G401.6 (cell line): ENCODE results near the gene RMDN2.
"Not testable (repeated sequence)": the region's sequence is repeated elsewhere in the genome, so short reads cannot be mapped to it uniquely, and the experiment has no call there.

Source experiments
- FAIRE-seq: peaks from 2 replicates; lab custom pipeline; 2012; peaks lifted over from hg19 to GRCh38; lab: Jason Lieb, UNC

Gene RMDN2

DNA sequence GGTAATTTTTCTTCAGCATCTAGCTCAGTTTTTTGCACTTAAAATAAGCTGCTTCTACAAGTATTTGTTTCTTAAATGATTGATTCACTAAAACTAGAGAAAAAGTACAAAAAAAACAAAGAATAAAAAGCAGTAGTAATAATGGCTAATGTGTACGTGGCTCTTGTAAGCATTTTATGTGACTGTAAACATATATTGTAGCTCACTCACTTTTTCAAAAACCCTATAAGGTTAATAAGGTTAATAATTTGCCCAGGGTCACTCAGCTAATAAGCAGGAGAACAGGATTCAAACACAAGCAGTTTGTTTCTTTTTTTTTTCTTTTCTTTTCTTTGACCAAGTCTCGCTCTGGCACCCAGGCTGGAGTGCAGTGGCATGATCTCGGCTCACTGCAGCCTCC is 67.5 kb downstream of the RMDN2 start:
- FAIRE-seq: no peak

DNA sequence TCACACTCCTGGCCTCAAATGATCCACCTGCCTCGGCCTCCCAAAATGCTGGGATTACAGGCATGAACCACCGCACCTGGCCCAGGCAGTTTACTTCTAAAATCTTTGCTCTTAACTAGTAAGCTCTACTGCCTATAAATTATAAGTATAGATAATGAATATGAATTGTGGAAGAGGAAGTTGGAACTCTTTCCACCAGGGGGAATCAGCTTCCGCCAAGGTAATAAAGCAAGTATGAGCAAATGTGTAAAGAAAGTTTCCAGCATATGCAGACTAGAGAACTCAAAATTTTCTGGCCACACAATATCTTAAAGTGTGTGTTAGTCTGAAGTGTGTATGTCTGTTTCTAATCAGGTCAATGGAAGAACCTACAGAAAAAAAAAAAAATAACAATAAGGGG is 68.1 kb downstream of the RMDN2 start:
- no peak for FAIRE-seq

DNA sequence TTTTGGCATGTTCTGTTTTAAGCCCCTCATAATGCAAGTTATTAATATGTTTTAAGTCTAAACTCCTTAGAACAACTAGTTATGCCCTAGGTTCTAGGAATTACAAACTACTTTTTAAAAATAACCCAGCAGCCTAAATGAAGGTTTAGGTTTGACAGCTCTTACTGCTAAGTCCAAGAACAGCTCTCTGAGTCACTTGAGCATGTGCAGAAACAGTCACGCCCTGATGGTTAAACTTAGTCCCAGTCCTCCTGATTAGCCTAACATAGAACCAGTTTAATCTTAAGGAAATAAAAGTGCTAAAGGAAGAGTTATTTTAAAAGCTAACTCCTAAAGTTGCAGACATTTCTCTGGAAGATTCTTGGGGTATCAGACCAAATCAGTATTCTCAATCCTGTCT is 72.5 kb downstream of the RMDN2 start:
- no peak for FAIRE-seq

DNA sequence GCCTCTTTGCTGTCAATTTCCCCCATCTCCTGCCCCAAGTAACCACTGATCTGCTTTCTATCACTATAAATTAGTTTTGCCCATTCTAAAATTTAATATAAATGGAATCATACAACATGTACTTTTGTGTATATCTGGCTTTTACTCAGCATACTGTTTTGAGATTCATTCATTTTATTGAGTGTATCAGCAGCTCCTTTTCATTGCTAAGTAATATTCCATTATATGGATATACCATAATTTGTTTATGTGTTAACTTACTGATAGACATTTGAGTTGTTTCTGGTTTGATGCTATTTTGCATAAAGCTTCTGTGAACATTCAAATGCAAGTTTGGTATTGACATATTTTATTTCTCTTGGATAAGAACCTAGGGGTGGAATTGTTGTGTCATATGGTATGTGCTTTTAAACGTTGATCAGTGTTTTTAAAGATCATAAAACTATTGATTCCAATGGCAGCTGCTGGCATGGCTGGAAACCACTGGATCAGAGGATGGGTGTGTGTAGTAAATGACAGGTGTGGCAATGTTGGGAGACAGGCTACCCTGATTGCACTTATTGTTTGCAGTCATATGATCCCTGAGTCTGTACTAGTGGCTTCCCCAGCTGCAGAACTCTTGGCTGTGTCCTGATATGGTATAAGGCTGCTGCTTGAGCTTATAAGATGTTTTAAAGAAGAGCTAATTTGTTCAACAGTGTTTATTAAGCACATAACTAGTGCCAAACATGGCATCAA is 75.6 kb downstream of the RMDN2 start:
- FAIRE-seq: no peak

DNA sequence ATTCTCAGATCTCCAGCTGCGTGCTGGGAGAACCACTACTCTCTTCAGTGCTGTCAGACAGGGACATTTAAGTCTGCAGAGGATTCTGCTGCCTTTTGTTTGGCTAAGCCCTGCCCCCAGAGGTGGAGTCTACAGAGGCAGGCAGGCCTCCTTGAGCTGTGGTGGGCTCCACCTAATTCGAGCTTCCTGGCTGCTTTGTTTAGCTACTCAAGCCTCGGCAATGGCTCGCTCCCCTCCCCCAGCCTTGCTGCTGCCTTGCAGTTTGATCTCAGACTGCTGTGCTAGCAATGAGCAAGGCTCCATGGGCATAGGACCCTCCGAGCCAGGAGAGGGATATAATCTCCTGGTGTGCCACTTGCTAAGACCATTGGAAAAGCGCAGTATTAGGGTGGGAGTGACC is 85.1 kb downstream of the RMDN2 start:
- FAIRE-seq: not testable (repeated sequence)

DNA sequence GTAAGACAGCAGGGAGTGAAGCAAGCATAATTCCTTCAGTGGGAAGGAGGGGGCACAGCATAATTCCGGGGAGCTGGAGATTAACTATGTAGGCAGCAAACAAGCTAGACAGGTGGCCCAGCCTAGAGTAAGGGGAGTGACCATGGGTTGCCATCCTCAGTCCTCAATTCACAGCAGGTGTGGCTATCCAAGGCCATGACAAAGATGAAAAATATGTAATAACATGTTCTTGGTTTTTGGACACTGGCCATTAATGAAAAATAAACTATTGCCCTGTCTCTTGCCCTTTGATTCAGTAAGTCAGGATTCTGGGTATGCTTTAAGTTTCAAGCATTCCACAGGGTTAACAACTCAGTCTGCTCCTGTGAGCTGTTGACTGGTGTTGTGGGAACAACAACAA is 85.9 kb downstream of the RMDN2 start:
- FAIRE-seq: no peak

DNA sequence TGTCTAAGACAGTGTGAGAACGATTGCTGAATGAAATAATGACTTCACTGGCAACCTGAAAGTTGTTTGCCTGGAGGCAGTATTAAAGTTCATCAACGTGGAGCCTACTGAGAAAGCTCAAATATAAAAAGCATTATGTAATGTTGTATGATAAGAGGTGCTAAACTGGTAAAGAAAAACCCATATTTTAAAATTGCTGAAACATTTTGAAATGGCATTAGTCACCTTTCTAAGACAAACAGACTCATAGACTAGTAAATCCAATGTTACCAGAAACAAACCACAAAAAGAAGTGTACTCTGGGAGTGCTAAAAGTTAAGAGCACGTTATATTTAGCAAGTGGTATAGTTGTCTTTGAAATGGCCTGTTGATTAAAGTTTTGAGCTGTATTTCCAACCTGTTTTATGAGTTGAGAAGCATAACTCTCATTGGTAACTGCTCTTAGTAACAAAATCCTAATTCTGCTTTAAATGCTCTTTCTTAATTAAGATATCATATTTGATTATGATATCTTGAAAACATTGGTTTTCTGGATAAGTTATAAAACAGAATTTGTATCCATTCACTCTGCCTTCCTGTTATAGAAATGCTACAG is 88.2 kb downstream of the RMDN2 start:
- no peak for FAIRE-seq

DNA sequence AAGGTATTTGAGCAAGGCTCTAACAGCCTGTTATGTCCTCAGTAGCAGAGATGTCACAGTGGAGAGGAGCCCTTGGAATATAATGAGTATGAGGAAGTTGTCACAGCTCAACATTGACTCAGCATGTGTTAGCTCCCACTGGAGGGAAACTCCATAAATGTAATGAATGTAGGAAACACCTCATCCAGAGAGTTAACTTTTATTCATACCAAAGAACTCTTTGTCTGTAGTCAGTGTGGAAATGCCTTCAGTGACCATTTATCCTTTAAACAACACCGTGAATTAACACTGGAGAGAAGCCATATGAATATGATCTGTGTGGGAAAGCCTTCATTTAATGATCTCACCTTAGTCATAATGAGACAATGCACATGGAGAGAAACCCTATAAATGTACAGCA is 91.1 kb downstream of the RMDN2 start:
- FAIRE-seq: no peak

DNA sequence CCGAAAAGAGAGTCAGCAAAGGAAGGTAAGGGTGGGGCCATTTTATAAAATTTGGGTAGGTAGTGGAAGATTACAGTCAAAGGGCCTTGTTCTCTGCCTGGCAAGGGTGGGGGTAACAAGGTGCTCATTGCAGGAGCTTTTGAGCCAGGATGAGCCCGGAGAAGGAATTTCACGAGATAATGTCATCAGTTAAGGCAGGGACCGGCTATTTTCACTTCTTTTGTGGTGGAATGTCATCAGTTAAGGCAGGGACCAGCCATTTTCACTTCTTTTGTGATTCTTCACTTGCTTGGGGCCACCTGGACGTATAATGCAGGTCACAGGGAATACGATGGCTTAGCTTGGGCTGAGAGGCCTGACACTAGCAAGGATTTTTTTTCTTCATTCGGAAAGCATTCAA is 92.7 kb downstream of the RMDN2 start:
- FAIRE-seq: no peak

DNA sequence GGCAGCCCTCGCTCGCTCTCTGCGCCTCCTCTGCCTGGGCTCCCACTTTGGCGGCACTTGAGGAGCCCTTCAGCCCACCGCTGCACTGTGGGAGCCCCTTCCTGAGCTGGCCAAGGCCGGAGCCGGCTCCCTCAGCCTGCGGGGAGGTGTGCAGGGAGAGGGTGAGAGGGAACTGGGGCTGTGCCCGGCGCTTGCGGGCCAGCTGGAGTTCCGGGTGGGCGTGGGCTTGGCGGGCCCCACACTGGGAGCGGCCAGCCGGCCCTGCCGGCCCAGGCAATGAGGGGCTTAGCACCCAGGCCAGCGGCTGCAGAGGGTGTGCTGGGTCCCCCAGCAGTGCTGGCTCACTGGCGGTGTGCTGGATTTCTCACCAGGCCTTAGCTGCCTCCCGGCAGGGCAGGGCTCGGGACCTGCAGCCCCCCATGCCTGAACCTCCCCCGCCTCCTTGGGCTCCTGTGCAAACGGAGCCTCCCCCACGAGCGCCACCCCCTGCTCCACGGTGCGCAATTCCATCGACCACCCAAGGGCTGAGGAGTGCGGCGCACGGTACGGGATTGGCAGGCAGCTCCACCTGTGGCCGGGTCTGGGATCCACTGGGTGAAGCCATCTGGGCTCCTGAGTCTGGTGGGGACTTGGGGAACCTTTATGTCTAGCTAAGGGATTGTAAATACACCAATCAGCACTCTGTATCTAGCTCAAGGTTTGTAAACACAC is 95.4 kb downstream of the RMDN2 start:
- not testable (repeated sequence) for FAIRE-seq

DNA sequence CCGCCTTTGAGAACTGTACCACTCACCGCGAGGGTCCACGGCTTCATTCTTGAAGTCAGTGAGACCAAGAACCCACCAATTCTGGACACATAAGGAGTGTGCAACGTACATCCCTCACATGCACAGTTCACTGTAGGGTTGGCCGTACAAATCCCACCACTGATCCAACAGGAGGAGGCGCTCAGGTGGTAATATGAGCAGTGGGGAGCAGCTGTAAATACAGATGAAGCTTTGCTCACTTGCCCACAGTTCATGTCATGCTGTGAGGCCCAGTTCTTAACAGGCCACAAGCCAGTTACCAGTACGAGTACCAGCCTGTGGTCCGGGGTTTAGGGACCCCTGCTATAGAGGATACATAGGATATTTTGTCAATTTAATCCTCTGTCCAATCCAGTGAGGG is 96.5 kb downstream of the RMDN2 start:
- FAIRE-seq: no peak

DNA sequence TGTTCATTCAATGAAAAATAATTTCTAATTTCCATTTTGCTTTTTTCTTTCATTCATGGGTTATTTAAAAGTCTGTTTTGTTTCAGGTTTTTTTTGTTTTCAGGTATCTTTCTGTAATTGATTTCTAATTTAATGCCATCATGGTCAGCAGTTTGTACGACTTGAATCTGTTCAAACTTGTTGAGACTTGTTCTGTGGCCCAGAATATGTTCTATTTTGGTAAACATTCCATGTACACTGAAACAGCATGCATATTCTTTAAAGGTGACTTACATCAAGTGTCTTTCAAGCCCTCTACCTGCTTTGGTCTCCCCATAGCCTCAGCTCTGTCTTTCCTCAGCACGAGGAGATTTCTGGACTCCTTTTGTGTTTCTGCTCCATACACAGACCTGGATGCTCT is 101.8 kb downstream of the RMDN2 start:
- FAIRE-seq: no peak

DNA sequence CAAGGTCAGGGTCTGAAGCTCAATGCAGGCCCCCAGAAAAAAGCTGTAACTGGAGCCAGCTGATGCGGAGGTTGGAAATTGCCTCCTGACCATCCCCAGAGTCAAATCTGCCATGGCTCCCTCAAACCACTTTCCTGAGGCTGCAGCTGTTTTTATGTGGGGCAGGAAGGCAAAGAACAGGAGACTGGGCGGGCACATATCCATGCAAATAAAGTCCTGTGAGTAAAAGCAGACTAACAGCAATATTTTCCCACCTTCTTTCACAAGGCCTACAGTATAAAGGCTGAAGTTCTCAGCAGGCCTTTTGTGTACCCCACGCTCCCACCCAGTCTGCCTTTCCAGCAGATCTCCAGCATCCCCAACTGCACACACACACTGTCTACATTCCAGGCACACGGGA is 103.7 kb downstream of the RMDN2 start:
- FAIRE-seq: no peak

DNA sequence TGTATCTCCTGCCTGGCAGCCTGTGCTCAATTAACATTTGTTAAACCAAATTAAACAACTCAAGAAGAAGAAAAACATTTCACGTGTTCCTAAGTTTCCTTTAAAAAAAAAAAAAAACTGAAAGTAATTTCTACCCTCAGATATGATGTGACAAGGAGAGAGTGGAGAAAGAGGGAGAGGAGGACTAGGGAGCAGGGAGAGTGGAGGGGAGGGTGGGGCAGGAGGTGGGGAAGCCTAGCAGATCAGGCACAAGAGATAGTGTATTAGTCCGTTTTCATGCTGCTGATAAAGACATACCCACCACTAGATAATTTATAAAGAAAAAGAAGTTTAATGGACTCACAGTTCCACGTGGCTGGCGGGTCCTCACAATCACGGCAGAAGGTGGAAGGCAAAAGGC is 104.4 kb downstream of the RMDN2 start:
- no peak for FAIRE-seq

DNA sequence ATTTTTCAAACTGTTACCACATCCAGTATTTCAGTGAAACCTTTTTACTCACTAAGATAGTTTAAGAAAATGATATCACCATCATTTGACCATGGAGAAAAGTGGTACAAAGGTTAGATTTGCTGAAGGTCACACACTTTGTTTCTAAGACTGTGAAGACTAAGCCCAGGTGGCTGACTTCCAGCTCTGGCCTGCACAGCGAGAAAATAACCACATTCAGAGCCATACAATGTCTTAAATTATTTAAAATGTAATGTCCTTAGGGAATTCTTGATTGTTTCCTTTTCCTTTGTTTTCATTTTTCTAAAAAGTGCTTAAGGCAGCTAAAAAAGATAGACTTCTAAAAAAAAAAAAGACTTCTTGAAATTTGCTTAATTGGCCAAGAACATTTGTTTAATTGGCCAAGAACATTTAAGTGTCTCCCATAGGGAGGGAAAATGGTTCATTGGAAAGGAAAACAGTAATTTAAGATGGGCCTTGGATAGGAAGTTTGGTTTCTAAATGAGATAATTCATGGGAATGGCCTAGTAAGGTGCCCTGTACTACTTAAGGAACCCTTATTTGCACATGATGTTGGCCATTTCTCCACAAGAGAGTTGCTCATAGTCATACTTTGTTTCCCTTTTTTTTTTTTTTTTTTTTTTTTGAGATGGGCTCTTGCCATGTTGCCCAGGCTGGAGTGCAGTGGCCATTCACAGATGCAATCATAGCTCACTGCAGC is 105.7 kb downstream of the RMDN2 start:
- no peak for FAIRE-seq

DNA sequence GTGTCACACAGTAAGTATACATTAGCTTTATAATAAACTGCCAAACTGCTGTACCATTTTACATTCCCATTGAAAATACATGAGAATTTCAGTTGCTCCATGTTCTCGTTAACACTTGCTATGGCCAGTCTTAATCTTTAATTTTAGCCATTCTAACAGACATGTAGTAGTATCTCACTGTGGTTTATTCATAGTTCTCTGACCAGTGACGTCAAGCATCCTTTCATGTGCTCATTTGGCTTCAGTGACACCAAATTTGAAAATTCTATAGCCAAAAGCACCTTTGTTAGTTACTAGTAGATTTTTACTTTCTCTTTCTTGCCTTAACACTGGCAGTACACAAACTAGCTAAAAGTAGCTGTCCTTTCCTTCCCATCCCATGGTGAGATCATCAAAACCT is 107.9 kb downstream of the RMDN2 start:
- no peak for FAIRE-seq

DNA sequence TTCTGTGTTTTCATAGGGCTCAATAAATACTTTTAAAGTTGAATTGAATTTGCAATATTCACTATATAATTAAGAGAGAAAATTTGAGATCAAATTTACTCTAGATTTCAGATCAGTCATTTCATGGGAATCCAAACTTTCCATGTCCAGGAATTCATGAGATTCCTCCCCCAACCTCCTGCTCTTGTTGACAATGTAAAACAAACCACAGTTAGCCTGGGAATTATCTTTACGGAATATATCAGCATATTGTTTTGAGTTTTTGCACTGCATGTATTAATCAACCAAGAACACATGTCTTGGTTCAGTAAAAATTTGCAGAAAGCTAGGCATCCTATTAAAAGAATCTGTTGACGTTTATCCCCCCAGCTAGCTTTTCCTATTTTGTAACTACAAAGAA is 108.6 kb downstream of the RMDN2 start:
- FAIRE-seq: no peak

DNA sequence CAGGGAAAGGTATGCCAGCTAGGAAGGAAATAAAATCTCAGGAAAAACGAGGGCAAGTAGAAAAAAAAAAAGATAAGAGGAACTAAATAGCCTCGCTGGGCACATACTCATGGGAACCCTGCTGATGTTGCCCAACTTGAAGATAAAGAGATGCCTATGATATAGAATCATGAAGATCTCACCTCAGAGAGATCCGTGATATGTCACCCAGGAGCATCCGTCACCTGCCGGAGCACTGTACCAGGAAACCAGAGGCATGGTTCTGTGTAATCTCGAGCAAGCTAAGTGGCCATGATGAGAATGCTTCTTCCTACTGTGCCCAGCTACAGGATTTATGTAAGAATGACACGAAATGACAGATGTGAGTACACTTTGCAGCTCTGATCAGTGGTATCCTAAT is 110.9 kb downstream of the RMDN2 start:
- no peak for FAIRE-seq

DNA sequence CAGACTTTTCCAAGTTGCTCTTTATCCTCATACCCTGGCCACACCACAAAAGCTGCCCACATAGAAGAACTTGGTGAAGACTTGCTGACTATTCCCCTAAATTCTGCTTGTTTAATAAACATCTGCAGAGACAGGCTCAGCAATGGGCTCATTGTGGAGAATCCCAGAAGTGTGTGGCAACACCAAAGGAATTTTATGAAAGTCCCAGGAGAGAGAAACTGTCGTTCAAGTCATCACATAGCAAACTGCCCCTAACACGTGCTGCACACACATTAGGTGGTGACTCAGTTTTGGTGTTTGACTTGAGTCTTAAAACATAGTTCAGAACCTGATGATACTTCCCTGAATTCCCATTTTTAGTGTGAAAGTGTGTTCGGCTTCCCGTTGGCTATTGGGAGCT is 112.2 kb downstream of the RMDN2 start:
- FAIRE-seq: no peak

DNA sequence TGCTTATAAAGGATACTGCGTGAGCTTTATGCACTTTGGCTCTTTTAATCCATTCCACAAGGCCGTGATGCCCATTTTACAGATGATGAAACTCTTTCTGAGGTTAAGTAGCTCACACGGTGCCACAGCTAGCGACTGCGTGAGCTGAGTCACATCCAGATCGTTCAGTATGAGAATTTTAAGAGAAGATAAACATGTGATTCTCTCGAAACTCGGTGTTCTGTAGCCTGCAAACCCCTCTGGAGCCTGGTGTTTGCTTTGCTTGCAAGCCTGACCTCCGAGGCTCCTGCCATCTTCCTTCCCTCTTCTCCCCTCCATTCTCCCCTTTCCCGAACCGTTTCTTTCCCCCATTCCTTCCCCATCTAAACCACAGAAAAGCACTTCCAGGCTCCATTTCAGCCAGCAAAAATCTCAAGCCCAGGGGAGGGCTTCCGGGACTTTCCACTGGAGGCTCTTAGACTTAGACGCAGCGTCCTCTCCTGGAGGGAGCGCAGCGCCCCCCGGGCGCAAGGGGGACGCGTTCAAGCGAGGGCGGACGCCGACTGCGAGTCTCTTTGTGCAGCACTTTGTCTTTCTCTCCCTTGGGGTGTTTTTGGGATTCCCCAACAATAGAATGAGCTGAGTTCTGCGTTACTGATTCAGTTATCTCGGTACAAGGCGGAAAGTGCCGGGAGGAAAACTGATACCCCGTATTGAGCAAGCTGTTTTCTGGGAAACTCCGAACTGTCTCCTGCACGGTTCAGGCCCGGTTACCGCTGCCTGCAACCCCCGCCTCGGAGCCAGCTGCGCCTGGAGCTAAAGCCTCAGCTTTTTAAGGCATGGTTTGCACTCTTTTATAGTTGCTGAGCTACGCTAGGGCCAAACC is 112.9 kb downstream of the RMDN2 start:
- no peak for FAIRE-seq

DNA sequence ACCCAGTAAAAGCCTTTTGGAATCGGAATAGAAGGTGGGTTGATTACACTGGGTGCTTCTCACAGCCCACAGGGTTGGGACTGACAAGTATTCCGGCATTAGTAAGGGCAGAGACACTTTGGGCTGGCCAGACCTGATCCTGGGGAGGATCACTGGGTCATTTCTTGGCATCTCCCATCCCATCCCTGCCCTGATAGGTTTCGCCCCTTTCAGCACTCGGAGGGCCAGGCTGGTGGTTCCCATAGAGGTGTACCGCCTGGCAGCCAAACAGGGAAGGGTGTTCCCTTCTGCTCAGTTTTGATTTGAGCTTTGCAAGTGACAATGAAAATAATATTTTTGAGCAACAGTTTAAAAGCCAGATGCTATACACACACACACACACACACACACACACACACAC is 113.6 kb downstream of the RMDN2 start:
- FAIRE-seq: no peak
